Colonic mucosa (tissue), 4 donors: ENCODE measurements around the gene GLDN. TPM values are rescaled to one million over a fixed set of nuclear protein-coding genes. Genes with fewer than 3 reads are reported as not detected.

ENCODE experiments used
- DNase-seq: peaks from one replicate; pipeline ENCODE4 v3.0.0-alpha.2; 2020
- H3K27ac ChIP-seq: fragments of 200-600 bp; one replicate; pipeline ENCODE4 v1.8.0; 2021
- H3K27me3 ChIP-seq: fragments of 200-600 bp; one replicate; pipeline ENCODE4 v1.8.0; 2021
- H3K36me3 ChIP-seq: fragments of 200-600 bp; one replicate; pipeline ENCODE4 v1.8.0; 2021
- H3K4me1 ChIP-seq: fragments of 200-600 bp; one replicate; pipeline ENCODE4 v1.8.0; 2021; ENCODE audit warnings: mild to moderate bottlenecking
- H3K4me3 ChIP-seq: fragments of 200-600 bp; one replicate; pipeline ENCODE4 v1.8.0; 2021
- H3K9ac ChIP-seq, 2 donors: one replicate each; pipeline ENCODE4 v1.7.0; 2013; ENCODE audit warnings: control low read depth in 2 of 2, low read depth in 2 of 2, low read length in 2 of 2
- H3K9me3 ChIP-seq: fragments of 200-600 bp; one replicate; pipeline ENCODE4 v1.8.0; 2021
- intact Hi-C: fragments of 100-400 bp; cut with DNase I; formaldehyde crosslinking; loops from one replicate; pipeline ENCODE4 v1.14.1; 2022
- total RNA-seq, 2 donors: library from RNA; stranded (reverse); fragmentation: NEBNext Ultra II Directional in 1 of 2; extraction: Animal tissue kit (Norgen Biotek cat#: 25700) in 1 of 2; gene quantifications; one replicate each; pipeline ENCODE4 v1.2.1, GENCODE V29; 2021
- TF ChIP-seq, protein P1 (sequence below): fragments of 200-600 bp; IDR thresholded peaks from one replicate; pipeline ENCODE4 v1.8.0; 2022; ENCODE audit warnings: antibody characterized with exemption, mild to moderate bottlenecking
- donor health status: healthy.
- donor health status: DM: no; HTN: no; CAD: no.
- donor health status: DM: no; HTN: no; CAD: no.

GLDN gene
- total RNA-seq, 2 donors from 2014 or later, result 3.7 to 8.6 TPM

DNA sequence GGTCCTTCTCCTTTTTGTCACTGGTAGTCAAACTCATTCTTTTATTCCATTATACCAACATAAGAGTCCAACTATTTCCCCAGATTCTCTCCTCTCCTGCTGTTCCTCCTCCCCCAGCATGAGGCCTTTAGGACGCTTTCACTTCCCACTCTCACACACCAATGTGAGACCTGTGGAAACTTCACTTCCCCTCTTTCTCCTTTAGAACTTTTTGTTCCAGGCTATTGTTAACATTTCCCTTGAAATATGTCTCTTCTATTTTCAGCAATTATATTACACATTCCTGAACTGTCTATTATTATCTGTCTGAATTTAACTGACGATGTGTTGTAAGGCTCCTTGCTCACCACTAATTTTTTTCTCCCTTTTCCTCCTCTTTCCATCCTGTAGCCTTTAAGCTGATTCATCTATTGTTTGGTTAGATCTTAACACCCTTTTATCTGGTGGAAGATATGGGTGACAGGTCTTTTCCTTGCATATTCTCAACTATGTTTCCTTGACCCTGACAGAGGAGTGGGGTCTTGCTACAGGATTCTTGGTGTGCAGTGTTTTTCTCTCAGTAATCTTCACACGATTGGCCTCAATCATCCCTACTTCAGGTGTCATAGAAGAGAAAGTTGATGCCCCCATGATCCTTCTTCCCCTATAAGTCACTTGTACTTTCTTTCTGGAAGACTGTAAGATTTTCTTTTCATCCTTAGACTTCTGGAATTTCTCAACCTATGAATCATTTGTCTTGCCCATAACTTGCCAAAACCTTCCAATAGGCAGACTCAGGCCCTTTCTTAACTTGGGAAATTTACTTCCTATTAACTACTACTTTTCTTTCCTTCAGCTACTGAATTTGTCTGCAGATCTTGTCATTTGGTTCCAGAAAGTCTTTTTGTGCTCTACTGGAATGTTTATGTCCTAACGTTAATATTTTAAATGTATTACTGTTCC lies 9.0 kb upstream of the GLDN start:
- H3K9me3 ChIP-seq, result no peaks in the 10 kb centered on the region
- H3K36me3 ChIP-seq, result no peaks in the 10 kb centered on the region
- no peak for DNase-seq
- TF ChIP-seq, protein P1, sequence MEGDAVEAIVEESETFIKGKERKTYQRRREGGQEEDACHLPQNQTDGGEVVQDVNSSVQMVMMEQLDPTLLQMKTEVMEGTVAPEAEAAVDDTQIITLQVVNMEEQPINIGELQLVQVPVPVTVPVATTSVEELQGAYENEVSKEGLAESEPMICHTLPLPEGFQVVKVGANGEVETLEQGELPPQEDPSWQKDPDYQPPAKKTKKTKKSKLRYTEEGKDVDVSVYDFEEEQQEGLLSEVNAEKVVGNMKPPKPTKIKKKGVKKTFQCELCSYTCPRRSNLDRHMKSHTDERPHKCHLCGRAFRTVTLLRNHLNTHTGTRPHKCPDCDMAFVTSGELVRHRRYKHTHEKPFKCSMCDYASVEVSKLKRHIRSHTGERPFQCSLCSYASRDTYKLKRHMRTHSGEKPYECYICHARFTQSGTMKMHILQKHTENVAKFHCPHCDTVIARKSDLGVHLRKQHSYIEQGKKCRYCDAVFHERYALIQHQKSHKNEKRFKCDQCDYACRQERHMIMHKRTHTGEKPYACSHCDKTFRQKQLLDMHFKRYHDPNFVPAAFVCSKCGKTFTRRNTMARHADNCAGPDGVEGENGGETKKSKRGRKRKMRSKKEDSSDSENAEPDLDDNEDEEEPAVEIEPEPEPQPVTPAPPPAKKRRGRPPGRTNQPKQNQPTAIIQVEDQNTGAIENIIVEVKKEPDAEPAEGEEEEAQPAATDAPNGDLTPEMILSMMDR, result no peak
- no peaks in the 10 kb centered on the region for H3K27me3 ChIP-seq
- no peak overlapping the region for H3K9ac ChIP-seq
- intact Hi-C loops, result no loop called here
- peaks cover 13% of the 10 kb centered on the region for H3K4me1 ChIP-seq
- H3K4me3 ChIP-seq, result no peak overlapping the region
- H3K27ac ChIP-seq, result no peak overlapping the region

DNA sequence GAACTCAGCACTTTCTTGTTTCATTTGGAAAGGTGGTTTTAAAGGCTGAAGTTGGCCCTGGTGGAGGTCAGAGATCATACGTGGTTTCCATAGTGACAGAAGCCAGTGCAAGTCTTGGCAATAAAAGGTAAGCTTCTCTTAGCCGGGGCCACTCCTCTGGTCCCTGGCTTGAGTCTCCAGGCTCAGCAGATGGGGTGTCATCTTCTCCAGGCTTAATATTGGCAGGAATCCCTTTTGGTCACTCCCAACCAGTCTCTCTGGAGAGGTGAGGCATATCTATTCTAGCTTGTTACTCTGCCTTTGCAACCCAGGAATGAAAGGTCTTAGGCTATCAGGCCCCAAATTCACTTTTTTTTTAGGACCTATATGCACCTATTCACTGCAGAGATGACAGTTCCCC lies 7.9 kb upstream of the GLDN start:
- TF ChIP-seq, protein P1, result no peak
- Histone ChIP-seq H3K36me3 (no peaks in the 10 kb centered on the region), H3K4me3 (no peak overlapping the region), H3K27ac (peak overlapping the region; percentile 50), H3K9ac (no peak overlapping the region), H3K4me1 (peaks cover 13% of the 10 kb centered on the region), H3K9me3 (no peaks in the 10 kb centered on the region), H3K27me3 (no peaks in the 10 kb centered on the region)
- no peak for DNase-seq
- intact Hi-C loops, result no loop called here

DNA sequence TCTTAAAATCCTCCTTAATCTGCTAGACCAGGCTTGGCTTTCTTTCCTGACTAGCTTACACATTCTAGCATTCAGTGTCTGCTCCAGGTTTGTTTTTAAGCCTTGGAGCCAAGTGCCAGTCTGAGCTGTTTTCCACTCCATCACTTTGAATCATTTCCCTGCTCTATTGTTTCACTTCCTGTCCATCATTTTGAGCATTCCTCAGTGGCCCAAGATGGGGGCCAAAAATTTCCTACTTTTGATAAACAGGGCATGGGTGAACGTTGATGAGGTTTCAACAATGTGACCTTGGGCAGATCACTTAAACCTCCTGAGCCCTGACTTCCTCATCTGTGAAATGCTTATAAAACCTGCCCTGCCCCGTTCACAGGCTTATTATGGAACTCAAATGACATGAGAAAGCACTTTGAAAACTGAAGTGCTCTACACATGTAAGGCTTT lies 7.4 kb upstream of the GLDN start:
- TF ChIP-seq, protein P1, result no peak

DNA sequence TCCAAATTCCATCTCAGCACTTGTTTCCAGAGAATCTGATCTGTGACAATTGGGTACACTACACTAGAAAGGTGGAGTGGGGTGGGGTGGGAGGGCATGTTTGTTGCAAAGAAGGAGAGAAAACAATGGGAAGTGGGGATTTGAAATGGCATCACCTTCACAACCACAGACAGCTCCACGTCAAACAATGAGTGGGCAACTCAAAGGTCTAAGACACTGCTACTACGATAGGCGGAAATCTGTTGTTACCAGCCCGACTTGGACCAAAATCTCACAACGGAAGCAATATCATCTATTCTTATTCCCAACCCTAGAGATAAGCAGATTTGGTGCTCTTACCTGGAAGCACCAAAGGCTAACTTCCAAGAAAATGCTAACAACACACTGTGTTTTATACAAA lies 6.4 kb upstream of the GLDN start:
- peak overlapping the region; percentile 50 for H3K27ac ChIP-seq
- no peaks in the 10 kb centered on the region for H3K9me3 ChIP-seq
- H3K9ac ChIP-seq, result no peak overlapping the region
- TF ChIP-seq, protein P1, result no peak
- intact Hi-C loops, result no loop called here
- H3K4me1 ChIP-seq, result peaks cover 13% of the 10 kb centered on the region
- no peak overlapping the region for H3K4me3 ChIP-seq
- no peaks in the 10 kb centered on the region for H3K36me3 ChIP-seq
- no peak for DNase-seq
- H3K27me3 ChIP-seq, result no peaks in the 10 kb centered on the region

More for the DNA sequence above, 7.4 kb upstream of the GLDN start:
- DNase-seq, result peak; percentile 52
- Histone ChIP-seq H3K4me3 (no peak overlapping the region), H3K27ac (peak overlapping the region; percentile 50), H3K36me3 (no peaks in the 10 kb centered on the region), H3K9me3 (no peaks in the 10 kb centered on the region), H3K27me3 (no peaks in the 10 kb centered on the region), H3K4me1 (peaks cover 13% of the 10 kb centered on the region), H3K9ac (no peak overlapping the region)
- intact Hi-C loops, result no loop called here

DNA sequence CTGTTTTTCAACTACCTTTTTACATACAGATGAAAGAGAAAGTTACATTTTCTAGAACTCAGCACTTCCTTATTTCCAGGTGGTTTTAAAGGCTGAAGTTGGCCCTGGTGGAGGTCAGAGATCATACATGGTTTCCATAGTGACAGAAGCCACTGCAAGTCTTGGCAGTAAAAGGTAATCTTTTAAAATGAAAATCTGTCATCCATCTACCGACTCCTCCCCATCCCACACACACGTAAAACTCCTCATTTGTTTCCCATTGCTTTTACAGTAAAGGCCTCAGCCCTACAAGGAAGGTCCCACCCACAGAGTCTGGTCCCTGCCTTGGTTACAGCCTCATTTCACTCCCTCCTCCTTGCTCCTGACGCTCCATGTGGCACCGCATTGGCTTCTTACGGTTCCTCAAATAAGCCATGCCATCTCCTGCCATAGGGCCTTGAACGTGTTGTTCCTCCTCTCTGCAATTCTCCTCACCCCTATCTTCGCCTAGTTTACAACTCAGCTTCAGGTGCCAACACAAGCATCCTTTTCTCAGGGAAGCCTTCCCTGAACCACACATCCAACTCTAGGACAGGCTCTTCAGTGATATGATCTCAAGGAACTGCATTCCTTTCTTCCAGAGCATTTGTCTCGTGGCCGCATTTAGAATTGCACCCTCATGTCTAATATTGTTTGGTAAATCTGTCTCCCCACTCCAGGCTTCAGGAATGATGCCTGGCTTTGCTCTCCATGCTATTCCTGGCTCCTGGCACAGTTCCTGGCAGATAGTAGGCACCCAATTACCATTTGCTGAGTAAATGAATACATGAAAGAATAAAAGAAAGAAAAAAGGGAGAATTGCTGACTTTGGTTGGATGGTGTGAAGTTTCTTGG lies 5.7 kb upstream of the GLDN start:
- no peaks in the 10 kb centered on the region for H3K27me3 ChIP-seq
- peaks cover 13% of the 10 kb centered on the region for H3K4me1 ChIP-seq
- no peaks in the 10 kb centered on the region for H3K9me3 ChIP-seq
- no peak overlapping the region for H3K9ac ChIP-seq
- DNase-seq, result peak; percentile 53
- intact Hi-C loops, result no loop called here
- H3K4me3 ChIP-seq, result no peak overlapping the region
- TF ChIP-seq, protein P1, result no peak
- peak overlapping the region; percentile 41 for H3K27ac ChIP-seq
- no peaks in the 10 kb centered on the region for H3K36me3 ChIP-seq
